Measurements from ENCODE around the gene SULT2A1.

- TF ChIP-seq CTCF (IDR thresholded peaks at IDR 0.05; ENCODE audit: borderline replicate concordance, extremely low read depth, low read length, poor library complexity, severe bottlenecking) (no peak), EZH2 (IDR thresholded peaks at IDR 0.05; ENCODE audit: borderline replicate concordance, low read depth, low read length, severe bottlenecking) (no peak)
Observed at GRCh38 chr19:47848823-47849473, 37.2 kb downstream of the SULT2A1 start.
